SK-N-SH (cell line): ENCODE results near the gene CATSPER3.
A peak's percentile ranks its signal among the peaks of the same experiment; 100 is the strongest.

Experiments used
- CTCF ChIP-seq: fragments of 200-600 bp; sonication (generic); IDR thresholded peaks from 2 replicates; pipeline ENCODE4 v1.6.1; 2017; ENCODE audit warnings: antibody characterized with exemption, mild to moderate bottlenecking, moderate library complexity
- EP300 ChIP-seq, 2 experiments: IDR thresholded peaks; 2 replicates each; pipeline versions ENCODE4 v1.4.0 to v1.6.1; 2012; ENCODE audit warnings: borderline replicate concordance in 1 of 2, low read depth in 1 of 2, low read length in 1 of 2
- RAD21 ChIP-seq: IDR thresholded peaks from 2 replicates; pipeline ENCODE4 v1.6.1; 2012; ENCODE audit warnings: mild to moderate bottlenecking, low read length
- REST ChIP-seq: IDR thresholded peaks from 2 replicates; pipeline ENCODE4 v1.6.1; 2012; ENCODE audit warnings: mild to moderate bottlenecking, low read depth, low read length, moderate library complexity
- RFX5 ChIP-seq: IDR thresholded peaks from 2 replicates; pipeline ENCODE4 v1.6.1; 2012; ENCODE audit warnings: mild to moderate bottlenecking, improper control_type of control experiment, low read length

DNA sequence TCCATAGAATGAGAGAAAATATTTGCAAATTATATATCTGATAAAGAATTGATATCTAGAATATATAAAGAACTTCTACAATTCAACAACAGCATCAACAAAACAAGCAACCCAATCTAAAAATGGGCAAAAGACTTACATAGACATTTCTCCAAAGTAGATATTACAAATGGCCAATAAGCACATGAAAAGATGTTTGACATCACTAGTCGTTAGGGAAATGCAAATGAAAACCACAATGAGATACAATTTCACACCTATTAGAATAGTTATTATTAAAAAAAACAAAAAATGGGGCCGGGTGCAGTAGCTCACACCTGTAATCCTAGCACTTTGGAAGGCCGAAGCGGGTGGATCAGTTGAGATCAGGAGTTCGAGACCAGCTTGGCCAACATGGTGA lies 24.4 kb downstream of the CATSPER3 start:
- TF ChIP-seq CTCF (no peak), EP300 (IDR thresholded peaks at IDR 0.05; ENCODE audit: borderline replicate concordance in 1 of 2, low read depth in 1 of 2, low read length in 1 of 2) (no peak), RAD21 (no peak), REST (no peak), RFX5 (peak; percentile 88)
